ENCODE measurements around the gene GSTT4.

GSTT4 gene

GRCh38 chr22:24023204-24023789 is 18.0 kb upstream of the GSTT4 start:
- H4K20me1 ChIP-seq (ENCODE audit: insufficient read depth, low read length), result peaks cover 28% of the 10 kb centered on the region; the same call in 1 of the 2 replicates
- peaks cover 3% of the 10 kb centered on the region for H3K4me1 ChIP-seq (ENCODE audit: low read length)
- peaks cover 46% of the 10 kb centered on the region for H3K79me2 ChIP-seq (ENCODE audit: low read length)
- no peak overlapping the region for H2AFZ ChIP-seq (ENCODE audit: low read depth, low read length)
- no peak for TF ChIP-seq EZH2phosphoT487 (IDR thresholded peaks at IDR 0.05; ENCODE audit: low read depth)
- no peak for TF ChIP-seq CTCF (IDR thresholded peaks at IDR 0.05; ENCODE audit: low read depth, low read length)
- H3K27me3 ChIP-seq (ENCODE audit: low read depth, low read length), result no peaks in the 10 kb centered on the region
- H3K9me3 ChIP-seq (ENCODE audit: insufficient read depth, low read length), result no peaks in the 10 kb centered on the region
- peaks cover 2% of the 10 kb centered on the region for H3K36me3 ChIP-seq (replicated peaks; ENCODE audit: low read depth, low read length)
- H3K4me2 ChIP-seq (ENCODE audit: low read length), result no peak overlapping the region
- no peak overlapping the region for H3K4me3 ChIP-seq (ENCODE audit: low read length)
- no peak overlapping the region for H3K9ac ChIP-seq (ENCODE audit: low read length)
- H3K27ac ChIP-seq (ENCODE audit: low read length), result no peak overlapping the region

DNA sequence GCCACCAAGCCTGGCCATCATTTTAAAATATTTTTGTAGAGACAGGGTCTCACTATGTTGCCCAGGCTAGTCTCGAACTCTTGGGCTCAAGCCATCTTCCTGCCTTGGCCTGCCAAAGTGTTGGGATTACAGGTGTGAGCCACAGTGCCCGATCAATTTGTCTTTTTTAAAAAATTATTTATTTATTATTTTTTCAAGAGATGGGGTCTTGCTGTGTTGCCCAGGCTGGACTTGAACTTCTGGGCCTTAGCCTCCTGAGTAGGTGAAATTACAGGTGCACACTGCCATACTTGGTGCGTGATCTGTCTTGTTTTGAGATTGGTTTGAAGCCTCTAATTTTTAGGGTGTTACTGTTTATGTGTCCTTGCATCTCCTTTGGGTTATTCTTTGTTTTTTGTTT is 16.1 kb upstream of the GSTT4 start:
- Histone ChIP-seq H2AFZ (ENCODE audit: low read depth, low read length) (no peak overlapping the region), H3K4me1 (ENCODE audit: low read length) (peaks cover 3% of the 10 kb centered on the region), H3K79me2 (ENCODE audit: low read length) (peaks cover 46% of the 10 kb centered on the region), H3K9me3 (ENCODE audit: insufficient read depth, low read length) (no peaks in the 10 kb centered on the region), H3K4me3 (ENCODE audit: low read length) (no peak overlapping the region), H3K4me2 (ENCODE audit: low read length) (no peak overlapping the region), H3K27me3 (ENCODE audit: low read depth, low read length) (no peaks in the 10 kb centered on the region), H3K36me3 (replicated peaks; ENCODE audit: low read depth, low read length) (peaks cover 9% of the 10 kb centered on the region), H3K9ac (ENCODE audit: low read length) (no peak overlapping the region), H3K27ac (ENCODE audit: low read length) (no peak overlapping the region), H4K20me1 (ENCODE audit: insufficient read depth, low read length) (peaks cover 13% of the 10 kb centered on the region; the same call in 1 of the 2 replicates)
- no peak for TF ChIP-seq CTCF (IDR thresholded peaks at IDR 0.05; ENCODE audit: low read depth, low read length)
- TF ChIP-seq EZH2phosphoT487 (IDR thresholded peaks at IDR 0.05; ENCODE audit: low read depth), result no peak

DNA sequence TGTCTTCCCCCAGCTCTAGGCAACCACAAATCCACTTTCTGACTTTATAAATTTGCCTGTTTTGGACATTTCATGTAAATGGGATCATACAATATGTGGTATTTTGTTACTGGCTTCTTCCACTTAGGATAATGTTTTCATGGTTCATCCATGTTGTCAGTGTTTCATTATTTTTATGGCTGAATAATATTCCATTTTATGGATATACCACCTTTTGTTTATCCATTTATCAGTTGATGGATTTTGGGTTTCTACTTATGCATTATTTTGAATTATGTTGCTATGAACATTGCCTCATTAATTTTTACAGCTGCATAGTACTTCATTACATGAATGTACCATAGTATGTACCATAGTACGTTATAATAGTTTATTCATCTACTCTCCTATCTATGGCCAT is 10.9 kb upstream of the GSTT4 start:
- no peaks in the 10 kb centered on the region for H3K9me3 ChIP-seq (ENCODE audit: insufficient read depth, low read length)
- no peak overlapping the region for H3K4me2 ChIP-seq (ENCODE audit: low read length)
- no peak overlapping the region for H2AFZ ChIP-seq (ENCODE audit: low read depth, low read length)
- no peak overlapping the region for H3K4me3 ChIP-seq (ENCODE audit: low read length)
- no peak overlapping the region for H3K9ac ChIP-seq (ENCODE audit: low read length)
- peaks cover 14% of the 10 kb centered on the region for H3K36me3 ChIP-seq (replicated peaks; ENCODE audit: low read depth, low read length)
- peaks cover 65% of the 10 kb centered on the region for H3K79me2 ChIP-seq (ENCODE audit: low read length)
- H4K20me1 ChIP-seq (ENCODE audit: insufficient read depth, low read length), result peaks cover 10% of the 10 kb centered on the region; the same call in 1 of the 2 replicates
- no peak overlapping the region for H3K27ac ChIP-seq (ENCODE audit: low read length)
- TF ChIP-seq EZH2phosphoT487 (IDR thresholded peaks at IDR 0.05; ENCODE audit: low read depth) (no peak), CTCF (IDR thresholded peaks at IDR 0.05; ENCODE audit: low read depth, low read length) (no peak)
- H3K4me1 ChIP-seq (ENCODE audit: low read length), result peaks cover 8% of the 10 kb centered on the region
- H3K27me3 ChIP-seq (ENCODE audit: low read depth, low read length), result no peaks in the 10 kb centered on the region

DNA sequence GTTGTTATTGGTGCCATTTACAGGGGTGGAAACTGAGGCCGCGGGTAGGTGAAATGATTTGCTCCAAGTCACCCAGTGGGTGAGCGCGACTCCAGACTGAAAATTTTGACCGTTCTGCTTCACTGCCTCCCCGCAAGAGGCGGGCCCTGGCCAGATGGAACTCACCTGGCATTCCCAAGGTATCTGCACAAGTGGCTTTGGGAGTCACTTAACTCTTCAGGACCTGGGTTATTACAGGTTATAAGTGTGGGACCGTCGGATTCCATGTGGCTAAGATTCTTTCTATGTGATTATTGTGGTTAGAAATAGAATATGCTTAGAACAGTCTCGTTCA is 6.4 kb upstream of the GSTT4 start:
- H3K4me1 ChIP-seq (ENCODE audit: low read length), result peaks cover 11% of the 10 kb centered on the region
- no peak for TF ChIP-seq EZH2phosphoT487 (IDR thresholded peaks at IDR 0.05; ENCODE audit: low read depth)
- no peak for TF ChIP-seq CTCF (IDR thresholded peaks at IDR 0.05; ENCODE audit: low read depth, low read length)
- H2AFZ ChIP-seq (ENCODE audit: low read depth, low read length), result peak overlapping the region; percentile 18; the same call in 1 of the 2 replicates
- H3K79me2 ChIP-seq (ENCODE audit: low read length), result peaks cover 50% of the 10 kb centered on the region
- H3K4me2 ChIP-seq (ENCODE audit: low read length), result peak overlapping the region; percentile 83
- peak overlapping the region; percentile 47 for H3K27ac ChIP-seq (ENCODE audit: low read length)
- H3K9me3 ChIP-seq (ENCODE audit: insufficient read depth, low read length), result no peaks in the 10 kb centered on the region
- H4K20me1 ChIP-seq (ENCODE audit: insufficient read depth, low read length), result peaks cover 10% of the 10 kb centered on the region; the same call in 1 of the 2 replicates
- peaks cover 9% of the 10 kb centered on the region for H3K36me3 ChIP-seq (replicated peaks; ENCODE audit: low read depth, low read length)
- H3K9ac ChIP-seq (ENCODE audit: low read length), result peak overlapping the region; percentile 75
- peak overlapping the region; percentile 93 for H3K4me3 ChIP-seq (ENCODE audit: low read length)
- H3K27me3 ChIP-seq (ENCODE audit: low read depth, low read length), result no peaks in the 10 kb centered on the region

All from OCI-LY3 (cell line).